MV-4-11 (cell line): ENCODE results near the gene CACNB2.

ENCODE experiments used
- DNase-seq: peaks from one replicate; lab custom pipeline; 2025; lab: John Stamatoyannopoulos, UW

The CACNB2 gene

GRCh38 chr10:18140149-18140956 is at the start of gene CACNB2:
CACNB2 (plus strand) TSS chr10:18140424.
- DNase-seq = no peak

DNA sequence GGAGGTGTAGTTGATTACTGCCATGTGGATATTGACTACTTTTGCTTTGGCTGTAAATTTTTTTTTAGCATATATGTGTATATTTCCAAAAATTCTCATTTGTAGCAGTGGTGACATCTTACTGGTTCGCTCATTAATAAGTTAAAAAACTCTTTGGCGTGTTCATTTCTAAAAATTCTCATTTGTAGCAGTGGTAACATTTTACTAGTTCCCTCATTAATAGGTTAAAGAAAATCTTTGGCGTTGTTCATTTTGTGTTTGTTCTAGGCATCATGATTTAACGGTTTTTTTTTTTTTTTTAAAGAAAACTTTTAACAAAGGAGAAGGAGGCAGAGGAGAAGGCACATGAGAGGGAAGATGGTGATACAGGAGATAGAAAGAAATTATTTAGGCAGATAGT is 45.9 kb upstream of the CACNB2 start:
- DNase-seq = no peak

DNA sequence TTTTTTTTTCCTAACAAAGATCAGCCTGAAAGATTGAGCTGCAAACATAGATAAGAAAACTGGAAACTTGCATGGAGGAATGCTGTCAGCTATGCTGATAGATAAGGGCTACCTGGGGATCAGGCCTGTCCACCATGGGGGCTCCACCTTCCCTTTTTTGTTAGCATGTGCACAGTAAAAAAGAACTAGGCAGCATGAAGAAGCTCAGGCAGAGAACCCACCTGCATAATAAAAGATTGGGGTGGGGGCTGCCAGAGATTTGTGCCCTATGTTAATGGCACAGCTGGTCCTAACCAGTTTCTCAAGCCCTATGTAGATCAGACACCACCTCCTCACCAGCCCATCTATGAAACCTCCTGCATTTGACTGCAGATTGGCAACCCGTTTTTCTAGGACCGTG is 45.4 kb upstream of the CACNB2 start:
- DNase-seq = no peak

DNA sequence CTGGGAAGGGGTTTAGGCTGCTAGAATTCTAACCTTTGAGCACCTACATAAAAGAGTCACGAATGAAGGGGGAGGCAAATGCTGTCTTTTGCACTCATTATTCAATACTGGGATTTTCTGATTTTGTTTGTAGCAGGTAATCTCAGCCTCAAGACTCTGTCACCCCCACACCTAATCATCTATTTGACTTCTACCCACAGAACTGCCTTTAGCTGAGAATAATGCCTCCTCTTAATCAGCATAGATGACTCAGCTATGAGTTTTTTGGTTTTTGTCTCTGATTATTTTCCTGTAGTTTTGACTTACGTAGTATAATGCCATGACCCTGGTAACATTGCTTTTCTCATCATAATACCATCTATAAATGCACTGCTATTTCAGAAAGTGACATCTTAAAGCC is 42.7 kb upstream of the CACNB2 start:
- no peak for DNase-seq

DNA sequence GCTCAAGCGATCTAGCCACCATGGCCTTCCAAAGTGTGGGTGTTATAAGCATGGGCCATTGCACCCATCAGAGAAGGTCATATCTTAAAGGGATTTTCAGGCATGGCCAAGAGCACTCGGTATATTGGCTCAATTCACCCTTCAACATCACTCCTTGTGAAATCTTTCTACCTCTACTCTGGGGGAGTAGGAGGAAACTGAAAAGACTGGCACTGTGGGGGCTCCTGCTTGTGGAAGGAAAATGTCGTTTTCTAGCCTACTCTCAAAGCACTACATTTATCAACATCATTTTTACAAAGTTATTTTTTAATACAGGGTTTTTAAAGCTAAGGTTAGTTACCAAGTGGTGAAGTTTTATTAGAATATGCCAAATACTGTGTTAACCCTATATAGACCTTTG is 42.0 kb upstream of the CACNB2 start:
- no peak for DNase-seq

DNA sequence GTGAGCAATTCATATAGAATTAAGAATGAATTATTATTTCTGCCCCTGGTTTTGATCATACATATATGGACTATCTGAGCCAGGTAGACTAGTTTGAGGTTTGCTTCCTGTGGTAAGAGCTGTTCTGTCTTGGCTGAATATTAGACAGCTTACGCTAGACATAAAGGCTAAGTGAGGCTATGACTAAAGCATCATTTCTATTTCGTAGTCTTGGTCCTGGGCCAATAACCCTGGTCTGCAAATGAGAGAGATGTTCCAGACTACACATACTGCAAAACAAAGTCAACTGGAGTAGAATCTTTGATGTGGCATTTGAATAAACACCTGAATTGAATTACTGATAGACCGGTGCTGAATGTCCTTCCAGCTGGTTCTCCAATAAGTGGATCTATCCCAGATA is 40.8 kb upstream of the CACNB2 start:
- no peak for DNase-seq

DNA sequence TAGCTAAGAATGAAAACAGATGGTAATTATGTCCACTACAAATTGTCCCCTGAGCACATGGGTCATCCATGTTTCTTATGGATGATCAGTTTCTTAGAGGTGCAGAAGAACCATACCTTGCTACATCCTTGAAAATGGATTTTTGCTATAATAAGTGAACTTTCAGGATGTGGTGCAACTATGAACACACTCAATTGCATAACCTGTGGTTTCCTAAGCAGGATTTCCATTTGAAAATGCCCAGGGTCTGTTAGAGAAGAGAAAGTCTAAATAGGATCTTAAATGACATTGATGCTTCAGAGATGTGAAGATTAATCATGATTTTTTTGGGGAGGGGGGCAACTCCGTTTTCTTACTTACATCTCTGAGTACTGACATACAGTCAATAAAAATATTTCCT is 39.6 kb upstream of the CACNB2 start:
- DNase-seq = peak; percentile 59

DNA sequence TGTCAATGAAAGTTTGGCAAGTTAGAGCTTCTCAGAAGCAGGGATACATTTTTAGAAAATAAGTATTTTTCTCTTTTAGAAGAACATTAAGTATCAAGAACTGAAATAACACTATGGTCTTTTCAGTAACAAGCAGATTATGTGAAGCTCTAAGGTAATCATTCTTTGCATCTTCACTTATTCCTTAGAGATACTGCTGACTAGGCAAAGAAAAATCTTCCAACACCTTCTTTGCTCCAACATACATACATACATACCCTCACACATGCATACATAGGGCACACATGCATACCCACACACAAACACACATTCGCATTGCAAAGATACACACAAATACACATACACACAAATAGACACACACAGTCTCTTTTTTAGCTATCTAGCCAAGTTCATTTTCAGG is 37.8 kb upstream of the CACNB2 start:
- DNase-seq = no peak

DNA sequence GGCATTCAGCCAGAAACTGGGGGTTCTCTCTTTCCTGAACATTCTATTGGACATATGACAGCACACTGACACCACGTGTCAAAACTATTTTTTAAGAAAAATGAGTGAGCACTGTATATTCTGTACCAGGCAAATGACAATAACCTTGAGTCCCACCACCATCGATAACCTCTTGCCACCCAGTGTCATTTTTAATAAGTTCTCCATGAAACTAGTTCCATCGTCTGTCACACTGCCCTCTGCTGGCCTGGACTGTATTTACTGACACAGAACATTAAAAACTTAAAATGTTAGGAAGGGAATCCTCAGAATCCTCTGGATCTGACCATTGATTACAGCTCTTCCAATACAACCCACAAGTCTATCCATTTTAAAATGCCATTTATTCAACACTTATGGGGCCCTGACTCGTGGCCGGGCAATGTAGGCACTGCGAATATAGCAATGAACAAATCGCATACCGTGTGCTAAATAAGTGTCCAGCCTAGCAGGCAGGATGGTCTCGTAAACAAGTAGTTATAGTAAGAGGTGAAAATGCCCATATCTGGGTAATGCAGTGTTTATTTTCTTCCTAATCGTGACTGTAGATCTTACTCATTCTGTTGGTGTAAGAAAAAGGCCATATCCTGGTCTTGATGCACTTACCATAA is 35.9 kb upstream of the CACNB2 start:
- DNase-seq = peak; percentile 32

DNA sequence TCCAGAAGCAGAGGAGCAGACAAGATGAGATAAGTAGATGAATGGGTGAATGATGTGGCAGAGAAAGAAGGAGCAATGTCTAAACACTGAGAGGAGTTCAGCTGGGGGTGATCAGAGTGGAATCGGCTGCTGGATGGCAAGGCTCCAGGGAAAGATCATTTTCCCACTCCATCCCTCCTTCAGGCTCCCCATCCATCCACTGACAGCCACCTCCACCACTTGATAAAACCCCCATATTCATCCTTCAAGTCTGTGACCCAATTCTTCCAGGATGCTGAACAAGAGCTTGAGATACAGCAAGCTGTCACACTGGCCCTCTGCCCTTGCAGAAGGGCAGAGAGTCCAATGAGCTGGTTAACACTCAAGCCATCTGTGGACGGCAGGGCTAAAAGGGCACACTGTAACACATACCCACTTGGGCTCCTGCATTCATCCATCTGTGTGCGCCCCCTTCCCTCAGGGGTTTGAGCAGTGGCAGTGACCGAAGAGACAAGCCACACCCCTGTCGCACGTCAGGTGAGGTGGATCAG is 30.8 kb upstream of the CACNB2 start:
- DNase-seq = no peak

DNA sequence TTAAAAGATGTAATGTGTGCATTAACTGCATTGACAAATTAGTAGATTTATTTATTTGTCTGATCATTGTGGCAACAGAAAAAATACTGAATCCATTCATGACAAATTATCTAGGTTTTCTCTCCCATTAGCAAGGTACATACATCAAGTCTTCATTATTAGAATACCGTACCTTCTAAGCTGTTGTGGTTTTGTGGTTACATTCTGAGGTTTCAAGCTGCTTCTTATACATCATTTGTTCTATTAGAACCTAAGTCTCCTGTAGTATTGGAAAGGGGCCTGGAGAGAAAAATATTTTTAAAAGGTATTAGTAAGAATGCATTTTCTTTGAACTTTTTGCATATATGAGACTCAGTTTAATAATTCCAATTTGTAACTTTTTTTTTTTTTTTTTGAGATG is 26.3 kb upstream of the CACNB2 start:
- DNase-seq = no peak

DNA sequence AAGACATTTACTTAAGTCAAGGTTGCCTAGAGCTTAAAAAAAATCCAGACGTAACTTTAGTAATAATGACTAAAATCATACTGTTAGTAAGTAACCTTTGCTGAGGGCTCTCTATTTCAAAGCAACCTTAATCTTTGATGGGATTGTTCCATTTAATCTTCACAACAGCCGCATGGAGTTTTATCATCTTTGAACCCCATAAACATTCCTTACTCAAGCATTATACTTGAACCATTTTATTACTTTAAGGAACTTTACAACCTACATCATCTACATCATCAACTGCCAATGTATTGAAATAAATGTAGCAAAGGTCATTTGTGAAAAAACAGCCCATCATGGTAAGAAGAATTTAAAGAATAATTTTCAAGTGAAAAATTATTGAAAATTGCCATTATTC is 22.9 kb upstream of the CACNB2 start:
- no peak for DNase-seq

- no peak for DNase-seq
Observed at GRCh38 chr10:18122753-18123152, 17.5 kb upstream of the CACNB2 start.

DNA sequence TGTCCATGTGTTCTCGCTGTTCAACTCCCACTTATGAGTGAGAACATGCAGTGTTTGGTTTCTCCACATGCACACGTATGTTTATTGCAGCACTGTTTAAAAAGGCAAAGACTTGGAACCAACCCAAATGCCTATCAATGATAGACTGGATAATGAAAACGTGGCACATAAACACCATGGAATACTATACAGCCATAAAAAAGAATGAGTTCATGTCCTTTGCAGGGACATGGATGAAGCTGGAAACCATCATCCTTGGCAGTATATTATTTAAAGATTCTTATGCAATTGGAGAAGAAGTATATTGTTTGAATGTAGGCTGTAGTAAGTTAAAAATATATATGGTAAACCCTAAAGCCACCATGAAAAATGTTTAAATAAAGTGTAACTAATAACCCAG is 7.2 kb upstream of the CACNB2 start:
- DNase-seq = no peak

DNA sequence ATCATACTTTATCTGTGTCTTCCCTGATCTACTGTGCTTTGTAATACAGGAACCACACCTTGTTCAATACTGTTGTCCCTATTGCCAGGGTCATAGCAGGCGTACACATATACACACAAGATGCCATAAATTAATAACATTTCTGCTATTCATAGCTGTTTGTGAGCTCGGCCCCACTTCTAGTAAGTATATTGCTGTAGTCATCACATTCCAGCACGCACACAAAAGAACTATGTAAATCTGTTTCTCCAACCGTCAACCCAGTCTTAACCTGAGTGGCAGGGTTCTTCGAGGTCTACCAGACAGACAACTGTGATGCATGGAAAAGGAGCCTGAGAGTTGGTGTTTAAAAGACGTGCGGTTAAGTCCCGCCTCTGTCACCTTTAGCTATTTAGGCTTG is 5.7 kb upstream of the CACNB2 start:
- no peak for DNase-seq

GRCh38 chr10:18134921-18135320 is 5.3 kb upstream of the CACNB2 start:
- DNase-seq = no peak

GRCh38 chr10:18136073-18136791 is 4.0 kb upstream of the CACNB2 start:
- DNase-seq = no peak

DNA sequence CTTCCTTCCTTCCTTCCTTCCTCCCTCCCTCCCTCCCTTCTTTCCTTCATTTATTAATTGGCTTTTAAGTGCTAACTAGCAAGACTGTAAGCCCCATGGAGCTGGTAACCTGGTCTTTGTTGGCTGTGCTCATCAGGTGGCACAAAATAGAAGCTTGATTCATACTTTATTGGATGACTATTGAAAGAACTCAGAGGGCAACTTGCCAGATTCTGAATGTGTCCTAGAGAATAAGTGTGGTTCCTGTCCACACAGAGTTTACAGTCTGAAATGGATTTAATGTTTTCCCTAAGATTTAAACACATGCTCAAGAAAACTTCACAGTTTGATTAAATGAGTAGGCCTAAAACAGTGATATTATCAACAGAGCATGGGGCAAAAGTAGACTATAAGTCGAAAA is 3.1 kb upstream of the CACNB2 start:
- no peak for DNase-seq

- DNase-seq = no peak
Observed at GRCh38 chr10:18140957-18141845, 977 bp downstream of the CACNB2 start.

- no peak for DNase-seq
Observed at GRCh38 chr10:18142151-18142550, 1.9 kb downstream of the CACNB2 start.

- DNase-seq = no peak
Observed at GRCh38 chr10:18144396-18144795, 4.2 kb downstream of the CACNB2 start.

GRCh38 chr10:18144928-18145327 is 4.7 kb downstream of the CACNB2 start:
- no peak for DNase-seq
